ENCODE results near the gene PAFAH1B2. TPM values are rescaled to one million over a fixed set of nuclear protein-coding genes. Genes with fewer than 3 reads are reported as not detected.

PAFAH1B2 gene
- total and polyA plus RNA-seq, 10 donors, result 14.3 to 80.4 (median 63.7) TPM

GRCh38 chr11:117166491-117166890 is 22.4 kb downstream of the PAFAH1B2 start:
- TF ChIP-seq, protein P1, sequence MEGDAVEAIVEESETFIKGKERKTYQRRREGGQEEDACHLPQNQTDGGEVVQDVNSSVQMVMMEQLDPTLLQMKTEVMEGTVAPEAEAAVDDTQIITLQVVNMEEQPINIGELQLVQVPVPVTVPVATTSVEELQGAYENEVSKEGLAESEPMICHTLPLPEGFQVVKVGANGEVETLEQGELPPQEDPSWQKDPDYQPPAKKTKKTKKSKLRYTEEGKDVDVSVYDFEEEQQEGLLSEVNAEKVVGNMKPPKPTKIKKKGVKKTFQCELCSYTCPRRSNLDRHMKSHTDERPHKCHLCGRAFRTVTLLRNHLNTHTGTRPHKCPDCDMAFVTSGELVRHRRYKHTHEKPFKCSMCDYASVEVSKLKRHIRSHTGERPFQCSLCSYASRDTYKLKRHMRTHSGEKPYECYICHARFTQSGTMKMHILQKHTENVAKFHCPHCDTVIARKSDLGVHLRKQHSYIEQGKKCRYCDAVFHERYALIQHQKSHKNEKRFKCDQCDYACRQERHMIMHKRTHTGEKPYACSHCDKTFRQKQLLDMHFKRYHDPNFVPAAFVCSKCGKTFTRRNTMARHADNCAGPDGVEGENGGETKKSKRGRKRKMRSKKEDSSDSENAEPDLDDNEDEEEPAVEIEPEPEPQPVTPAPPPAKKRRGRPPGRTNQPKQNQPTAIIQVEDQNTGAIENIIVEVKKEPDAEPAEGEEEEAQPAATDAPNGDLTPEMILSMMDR (IDR thresholded peaks at IDR 0.05 in 8 of 11, conservative IDR thresholded peaks at IDR 0.05 in 3 of 11), result no peak
- no peak for TF ChIP-seq POLR2AphosphoS5 (IDR thresholded peaks at IDR 0.05)
- H3K4me1 ChIP-seq, result no peaks in the 10 kb centered on the region
- WGBS, 5 donors, result 66 to 88% (median 84%) methylated on average over 1 of the region's 1 CpG
- H3K27ac ChIP-seq, result no peak overlapping the region
- intact Hi-C loops (cut with DNase I; ENCODE audit: low total_unique reads), result no loop called here
- no peak overlapping the region for H3K4me3 ChIP-seq
- DNase-seq, result no peak
- H3K9me3 ChIP-seq, result no peaks in the 10 kb centered on the region
- no peaks in the 10 kb centered on the region for H3K27me3 ChIP-seq (replicated peaks in 1 of 7)
- peaks cover 0 to 100% (median 83%) of the 10 kb centered on the region in 6 donors for H3K36me3 ChIP-seq

- H3K27ac ChIP-seq, result peak overlapping the region in 3 of 8 donors; percentile 17 to 28 (median 18)
- no peak for TF ChIP-seq POLR2A (IDR thresholded peaks at IDR 0.05)
- no peak for TF ChIP-seq POLR2AphosphoS5 (IDR thresholded peaks at IDR 0.05)
- TF ChIP-seq, protein P1 (IDR thresholded peaks at IDR 0.05 in 8 of 11, conservative IDR thresholded peaks at IDR 0.05 in 3 of 11), result no peak
- no peaks in the 10 kb centered on the region for H3K9me3 ChIP-seq
- whole genome bisulfite sequencing, 5 donors, result 82 to 95% (median 85%) methylated on average over 2 of the region's 2 CpGs
- intact Hi-C loops (cut with DNase I; ENCODE audit: low total_unique reads), result no loop called here
- H3K4me1 ChIP-seq, result peaks cover 0 to 18% (median 3%) of the 10 kb centered on the region in 6 donors
- no peaks in the 10 kb centered on the region for H3K27me3 ChIP-seq (replicated peaks in 1 of 7)
- H3K36me3 ChIP-seq, result peaks cover 0 to 74% (median 50%) of the 10 kb centered on the region in 6 donors
- no peak for DNase-seq
- H3K4me3 ChIP-seq, result no peak overlapping the region
Observed at GRCh38 chr11:117169736-117170135, 25.6 kb downstream of the PAFAH1B2 start.

- DNase-seq, result no peak
- intact Hi-C loops (cut with DNase I; ENCODE audit: low total_unique reads), result no loop called here
- H3K27me3 ChIP-seq (replicated peaks in 1 of 7), result no peaks in the 10 kb centered on the region
- TF ChIP-seq POLR2AphosphoS5 (IDR thresholded peaks at IDR 0.05), result peak in 1 of 3 donors; percentile 35
- TF ChIP-seq POLR2A (IDR thresholded peaks at IDR 0.05), result no peak
- no peaks in the 10 kb centered on the region for H3K9me3 ChIP-seq
- peaks cover 0 to 69% (median 46%) of the 10 kb centered on the region in 6 donors for H3K36me3 ChIP-seq
- 79 to 89% (median 86%) methylated on average over 9 of the region's 9 CpGs for WGBS, 5 donors
- H3K27ac ChIP-seq, result peak overlapping the region in 2 of 8 donors; percentile 18 to 28
- H3K4me1 ChIP-seq, result peaks cover 0 to 18% (median 3%) of the 10 kb centered on the region in 6 donors
- H3K4me3 ChIP-seq, result no peak overlapping the region
Observed at GRCh38 chr11:117170210-117170609, 26.1 kb downstream of the PAFAH1B2 start.

DNA sequence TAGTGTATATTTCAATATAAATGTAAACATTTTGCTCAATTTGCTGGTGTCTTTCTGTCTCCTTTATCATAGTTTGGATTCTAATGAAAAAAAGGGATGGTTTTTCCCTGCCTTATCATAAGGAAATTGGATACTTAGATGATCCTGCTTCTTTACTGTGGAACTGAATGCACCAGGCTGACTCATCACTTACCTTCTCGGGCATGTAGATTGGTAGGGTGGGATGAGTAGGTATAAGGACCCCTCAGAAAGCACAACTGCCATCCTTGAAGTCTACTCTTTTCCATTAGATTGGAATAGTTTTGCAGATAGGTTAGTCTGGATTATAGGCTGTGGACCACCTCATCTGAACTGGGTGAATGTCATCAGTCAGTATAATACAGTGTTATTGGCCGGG is 26.9 kb downstream of the PAFAH1B2 start:
- no peaks in the 10 kb centered on the region for H3K9me3 ChIP-seq
- no peak for TF ChIP-seq POLR2A (IDR thresholded peaks at IDR 0.05)
- TF ChIP-seq POLR2AphosphoS5 (IDR thresholded peaks at IDR 0.05), result no peak
- TF ChIP-seq, protein P1 (IDR thresholded peaks at IDR 0.05 in 8 of 11, conservative IDR thresholded peaks at IDR 0.05 in 3 of 11), result no peak
- peaks cover 0 to 18% (median 3%) of the 10 kb centered on the region in 6 donors for H3K4me1 ChIP-seq
- peaks cover 0 to 61% (median 38%) of the 10 kb centered on the region in 6 donors for H3K36me3 ChIP-seq
- H3K27ac ChIP-seq, result no peak overlapping the region
- intact Hi-C loops (cut with DNase I; ENCODE audit: low total_unique reads), result no loop called here
- 85 to 98% (median 96%) methylated on average over 2 of the region's 2 CpGs for WGBS, 5 donors
- H3K27me3 ChIP-seq (replicated peaks in 1 of 7), result no peaks in the 10 kb centered on the region
- DNase-seq, result no peak
- H3K4me3 ChIP-seq, result no peak overlapping the region
